GM18511 (cell line): ENCODE data around the gene FTO.
"Not testable (repeated sequence)": the region's sequence is repeated elsewhere in the genome, so short reads cannot be mapped to it uniquely, and the experiment has no call there.

ENCODE experiments used
- ATAC-seq: cut with Tn5 transposase; IDR thresholded peaks from one replicate; pipeline ENCODE4 v1.9.1; 2021; ENCODE audit warnings: mild to moderate bottlenecking, moderate library complexity; ENCODE audit not compliant: unreplicated experiment

Gene FTO

GRCh38 chr16:54165174-54165911, 461.4 kb downstream of the FTO start:
- no peak for ATAC-seq

GRCh38 chr16:54165912-54166865, 462.2 kb downstream of the FTO start:
- ATAC-seq, result no peak

GRCh38 chr16:54169112-54169511, 465.2 kb downstream of the FTO start:
- no peak for ATAC-seq

GRCh38 chr16:54171626-54172537, 467.9 kb downstream of the FTO start:
- ATAC-seq, result no peak

- no peak for ATAC-seq
These were observed 469.5 kb downstream of the FTO start for GRCh38 chr16:54173490-54173889.

GRCh38 chr16:54174201-54174600, 470.2 kb downstream of the FTO start:
- ATAC-seq, result no peak

- ATAC-seq, result no peak
These were observed 470.8 kb downstream of the FTO start for GRCh38 chr16:54174750-54175149.

- no peak for ATAC-seq
These were observed 471.2 kb downstream of the FTO start for GRCh38 chr16:54175169-54175551.

- ATAC-seq, result no peak
These were observed 471.8 kb downstream of the FTO start for GRCh38 chr16:54175552-54176375.

- no peak for ATAC-seq
These were observed 472.5 kb downstream of the FTO start for GRCh38 chr16:54176376-54176901.

GRCh38 chr16:54177052-54177861, 473.3 kb downstream of the FTO start:
- no peak for ATAC-seq

- ATAC-seq, result no peak
These were observed 474.0 kb downstream of the FTO start for GRCh38 chr16:54177862-54178477.

- no peak for ATAC-seq
These were observed 474.6 kb downstream of the FTO start for GRCh38 chr16:54178478-54178976.

GRCh38 chr16:54180421-54181359, 476.7 kb downstream of the FTO start:
- no peak for ATAC-seq

- ATAC-seq, result not testable (repeated sequence)
These were observed 477.9 kb downstream of the FTO start for GRCh38 chr16:54181683-54182329.

- ATAC-seq, result no peak
These were observed 481.1 kb downstream of the FTO start for GRCh38 chr16:54185045-54185444.

- no peak for ATAC-seq
These were observed 487.2 kb downstream of the FTO start for GRCh38 chr16:54191163-54191562.
